ENCODE data around the gene SMAD3. TPM values are rescaled to one million over a fixed set of nuclear protein-coding genes. Genes with fewer than 3 reads are reported as not detected.
"Not testable (repeated sequence)": the region's sequence is repeated elsewhere in the genome, so short reads cannot be mapped to it uniquely, and the experiment has no call there.

The SMAD3 gene
- total RNA-seq, 1 donor from 2014 or later: 53.5 TPM

GRCh38 chr15:67019884-67020520 is 45.4 kb upstream of the SMAD3 start:
- peak in 1 of 2 donors; percentile 62 for DNase-seq (ENCODE audit: extremely low spot score in 2 of 2)
- Histone ChIP-seq H3K4me1 (peaks cover 18% of the 10 kb centered on the region), H3K27ac (no peak overlapping the region), H3K27me3 (no peaks in the 10 kb centered on the region), H3K36me3 (no peaks in the 10 kb centered on the region), H3K4me3 (no peak overlapping the region), H3K9me3 (no peaks in the 10 kb centered on the region)
- TF ChIP-seq POLR2A (IDR thresholded peaks at IDR 0.05): no peak
- no peak for TF ChIP-seq CTCF (IDR thresholded peaks at IDR 0.05)
- no peak for TF ChIP-seq POLR2AphosphoS5 (IDR thresholded peaks at IDR 0.05; ENCODE audit: insufficient read depth in 1 of 2, low read depth in 1 of 2)
- intact Hi-C loops (cut with DNase I): loop anchor here (5.0 kb wide), 1 partner anchor 47 kb away; the partner anchor contains the start of gene SMAD3

DNA sequence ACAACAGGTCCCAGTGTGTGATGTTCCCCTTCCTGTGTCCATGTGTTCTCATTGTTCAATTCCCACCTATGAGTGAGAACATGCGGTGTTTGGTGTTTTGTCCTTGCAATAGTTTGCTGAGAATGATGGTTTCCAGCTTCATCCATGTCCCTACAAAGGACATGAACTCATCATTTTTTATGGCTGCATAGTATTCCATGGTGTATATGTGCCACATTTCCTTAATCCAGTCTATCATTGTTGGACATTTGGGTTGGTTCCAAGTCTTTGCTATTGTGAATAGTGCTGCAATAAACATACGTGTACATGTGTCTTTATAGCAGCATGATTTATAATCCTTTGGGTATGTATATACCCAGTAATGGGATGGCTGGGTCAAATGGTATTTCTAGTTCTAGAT is 44.7 kb upstream of the SMAD3 start:
- H3K4me3 ChIP-seq; DNase-seq (ENCODE audit: extremely low spot score in 2 of 2); H3K27ac ChIP-seq; H3K27me3 ChIP-seq; H3K9me3 ChIP-seq; intact Hi-C loops (cut with DNase I); H3K36me3 ChIP-seq: not testable (repeated sequence)
- peaks cover 25% of the 10 kb centered on the region for H3K4me1 ChIP-seq

GRCh38 chr15:67021455-67021854 is 43.9 kb upstream of the SMAD3 start:
- intact Hi-C loops (cut with DNase I): no loop called here
- H3K9me3 ChIP-seq: no peaks in the 10 kb centered on the region

GRCh38 chr15:67022587-67023105 is 42.8 kb upstream of the SMAD3 start:
- no peak overlapping the region for H3K4me3 ChIP-seq
- intact Hi-C loops (cut with DNase I): no loop called here
- H3K4me1 ChIP-seq: peaks cover 37% of the 10 kb centered on the region
- H3K27me3 ChIP-seq: no peaks in the 10 kb centered on the region
- no peak for DNase-seq (ENCODE audit: extremely low spot score in 2 of 2)
- no peak for TF ChIP-seq CTCF (IDR thresholded peaks at IDR 0.05)
- no peak for TF ChIP-seq POLR2AphosphoS5 (IDR thresholded peaks at IDR 0.05; ENCODE audit: insufficient read depth in 1 of 2, low read depth in 1 of 2)
- TF ChIP-seq POLR2A (IDR thresholded peaks at IDR 0.05): no peak
- H3K27ac ChIP-seq: no peak overlapping the region
- H3K9me3 ChIP-seq: no peaks in the 10 kb centered on the region
- no peaks in the 10 kb centered on the region for H3K36me3 ChIP-seq

More at GRCh38 chr15:67021455-67021854, 43.9 kb upstream of the SMAD3 start:
- TF ChIP-seq POLR2A (IDR thresholded peaks at IDR 0.05) (no peak), CTCF (IDR thresholded peaks at IDR 0.05) (no peak), POLR2AphosphoS5 (IDR thresholded peaks at IDR 0.05; ENCODE audit: insufficient read depth in 1 of 2, low read depth in 1 of 2) (no peak)
- H3K36me3 ChIP-seq: no peaks in the 10 kb centered on the region
- peak in 1 of 2 donors; percentile 42 for DNase-seq (ENCODE audit: extremely low spot score in 2 of 2)
- H3K4me1 ChIP-seq: peaks cover 33% of the 10 kb centered on the region
- H3K27ac ChIP-seq: no peak overlapping the region
- H3K27me3 ChIP-seq: no peaks in the 10 kb centered on the region
- H3K4me3 ChIP-seq: no peak overlapping the region

DNA sequence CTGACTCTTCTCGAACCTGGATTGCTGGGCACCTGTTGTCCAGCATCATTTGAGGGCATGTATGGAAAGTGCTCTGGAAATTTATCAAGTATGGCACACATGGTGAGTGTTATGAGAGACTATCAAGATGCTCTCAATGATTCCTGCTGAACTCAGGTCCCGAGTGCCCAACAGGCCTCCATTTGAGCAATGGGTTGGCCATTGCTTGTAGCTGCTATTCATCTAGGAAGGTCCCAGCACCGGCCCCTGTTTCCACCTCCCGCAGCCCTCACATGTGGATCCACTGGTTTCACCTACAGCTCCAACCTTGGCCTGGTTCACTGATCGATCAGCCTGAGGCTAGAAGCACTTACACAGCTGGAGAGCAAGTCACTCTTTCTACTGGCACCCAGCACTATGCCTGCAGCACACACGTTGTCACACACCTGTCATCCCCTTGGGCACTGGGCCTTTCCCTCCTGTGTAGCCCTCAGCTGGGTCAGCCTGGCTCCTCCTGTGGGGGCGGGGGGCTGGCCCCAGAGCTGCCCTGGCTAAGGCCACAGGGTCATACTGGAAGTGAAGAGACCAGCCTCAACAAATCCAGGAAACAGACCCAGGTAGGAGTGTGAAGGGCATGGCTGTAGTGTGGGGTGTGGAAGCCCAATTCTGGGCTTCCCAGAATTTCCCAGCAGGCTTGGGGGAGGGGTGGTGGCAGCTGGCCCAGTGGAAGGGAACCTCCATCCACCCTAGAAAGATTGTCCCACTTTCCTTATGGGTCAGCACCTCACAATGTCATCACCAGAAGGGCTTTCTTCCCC is 41.7 kb upstream of the SMAD3 start:
- Histone ChIP-seq H3K36me3 (no peaks in the 10 kb centered on the region), H3K27me3 (no peaks in the 10 kb centered on the region), H3K4me3 (no peak overlapping the region), H3K9me3 (no peaks in the 10 kb centered on the region), H3K27ac (peak overlapping the region; percentile 61), H3K4me1 (peaks cover 37% of the 10 kb centered on the region)
- TF ChIP-seq POLR2A (IDR thresholded peaks at IDR 0.05) (no peak), CTCF (IDR thresholded peaks at IDR 0.05) (no peak), POLR2AphosphoS5 (IDR thresholded peaks at IDR 0.05; ENCODE audit: insufficient read depth in 1 of 2, low read depth in 1 of 2) (no peak)
- no peak for DNase-seq (ENCODE audit: extremely low spot score in 2 of 2)
- intact Hi-C loops (cut with DNase I): no loop called here
